K562 (cell line): ENCODE data around the gene CIART. TPM values are rescaled to one million over a fixed set of nuclear protein-coding genes. Genes with fewer than 3 reads are reported as not detected.

Experiments used
- ATAC-seq: fragments of 200-7000 bp; cut with Tn5 transposase; 3 replicates; pipeline ENCODE4 v1.9.1; 2020; ENCODE audit warnings: moderate library complexity
- BruUV-seq: library from RNA; stranded (reverse); fragments of 400-500 nt; replicated peaks from 2 replicates; lab custom pipeline; 2021; lab: Mats Ljungman, UMichigan
- CTCF ChIA-PET: fragments of 300-600 bp; formaldehyde crosslinking; extraction: SDS; loops from one replicate; lab custom pipeline; 2021; ENCODE audit warnings: low intra/inter-chr PET ratio; lab: Yijun Ruan, JAX
- POLR2A ChIA-PET: fragments of 300-600, 350-650 bp; sonication (Branson Sonifier 250); formaldehyde crosslinking; extraction: SDS; loops from one replicate; lab custom pipeline; 2021; ENCODE audit warnings: antibody characterized with exemption, inconsistent platforms; lab: Yijun Ruan, JAX
- DNase-seq, 4 experiments: peaks; one replicate each; pipeline versions ENCODE4 v3.0.0 to v3.0.0-alpha.2; 2011 to 2018; ENCODE audit warnings: low spot score in 3 of 4, mixed read lengths in 3 of 4; ENCODE audit errors: extremely low read depth in 1 of 4
- FAIRE-seq: peaks from 2 replicates; lab custom pipeline; 2011; peaks lifted over from hg19 to GRCh38; lab: Jason Lieb, UNC
- H2AFZ ChIP-seq: 2 replicates; pipeline ENCODE4 v1.6.0; 2011; ENCODE audit warnings: low read depth, low read length, control low read depth, inconsistent platforms
- H3K27ac ChIP-seq: fragments of 200-600 bp; 3 replicates; pipeline ENCODE4 v1.8.0; 2011; ENCODE audit warnings: low read depth, mild to moderate bottlenecking, control low read depth, inconsistent platforms, low read length, moderate library complexity, mixed read lengths; ENCODE audit errors: extremely low read depth
- H3K27me3 ChIP-seq, 2 experiments: fragments of 300-600 bp in 1 of 2; 2 replicates in 1 of 2; 3 replicates in 1 of 2; pipeline versions ENCODE4 v1.6.0 to v1.8.0; 2011; ENCODE audit warnings: inconsistent platforms in 2 of 2, low read length in 2 of 2, mild to moderate bottlenecking in 1 of 2, mixed read lengths in 1 of 2, moderate library complexity in 1 of 2; ENCODE audit not compliant: control insufficient read depth in 2 of 2, insufficient read depth in 2 of 2
- H3K36me3 ChIP-seq: fragments of 300-600 bp; 3 replicates; pipeline ENCODE4 v1.8.0; 2011; ENCODE audit warnings: mild to moderate bottlenecking, low read length, inconsistent platforms; ENCODE audit not compliant: control insufficient read depth, insufficient read depth
- H3K4me1 ChIP-seq, 2 experiments: fragments of 200-600 bp in 1 of 2; replicated peaks in 1 of 2; 2 replicates in 1 of 2; 3 replicates in 1 of 2; pipeline versions ENCODE4 v1.5.1 to v1.8.0; 2011; ENCODE audit warnings: inconsistent platforms in 2 of 2, low read length in 2 of 2, mild to moderate bottlenecking in 1 of 2, mixed read lengths in 1 of 2, moderate library complexity in 1 of 2; ENCODE audit not compliant: control insufficient read depth in 2 of 2, insufficient read depth in 2 of 2
- H3K4me2 ChIP-seq: 2 replicates; pipeline ENCODE4 v1.6.1; 2011; ENCODE audit warnings: low read length, control low read depth, inconsistent platforms, mixed read lengths; ENCODE audit not compliant: insufficient read depth
- H3K4me3 ChIP-seq: fragments of 200-600 bp; sonication (generic), shearing (Covaris generic); 2 replicates; pipeline ENCODE4 v1.5.1; 2016; ENCODE audit warnings: control low read depth, inconsistent platforms
- H3K79me2 ChIP-seq: fragments of 200-600 bp; 3 replicates; pipeline ENCODE4 v1.8.0; 2011; ENCODE audit warnings: low read length, inconsistent platforms; ENCODE audit not compliant: control insufficient read depth, insufficient read depth
- H3K9ac ChIP-seq, 2 experiments: 2 replicates each; pipeline versions ENCODE4 v1.6.0 to v1.6.1; 2011; ENCODE audit warnings: low read depth in 2 of 2, low read length in 2 of 2, control low read depth in 1 of 2, inconsistent platforms in 1 of 2, mild to moderate bottlenecking in 1 of 2, mixed read lengths in 1 of 2; ENCODE audit not compliant: insufficient read depth in 1 of 2
- H3K9me1 ChIP-seq: one replicate; pipeline ENCODE4 v1.6.0; 2011; ENCODE audit warnings: inconsistent platforms, mild to moderate bottlenecking, low read length, moderate library complexity; ENCODE audit not compliant: control insufficient read depth, insufficient read depth
- H3K9me3 ChIP-seq: replicated peaks from 2 replicates; pipeline ENCODE4 v1.5.1; 2011; ENCODE audit warnings: low read depth, low read length, inconsistent platforms; ENCODE audit not compliant: control insufficient read depth, insufficient read depth
- H4K20me1 ChIP-seq: replicated peaks from 2 replicates; pipeline ENCODE4 v1.6.1; 2011; ENCODE audit warnings: low read length, inconsistent platforms, mixed read lengths; ENCODE audit not compliant: control insufficient read depth, insufficient read depth
- ATF7 ChIP-seq: fragments of 450-650 bp; IDR thresholded peaks from 2 replicates; pipeline ENCODE4 v1.7.1; 2014; ENCODE audit warnings: mild to moderate bottlenecking, moderate library complexity
- CBFB ChIP-seq: sonication (generic); formaldehyde crosslinking; IDR thresholded peaks from 2 replicates; pipeline ENCODE4 v1.4.0; 2020; ENCODE audit warnings: mild to moderate bottlenecking, missing genetic modification reagents
- CBX8 ChIP-seq: fragments of 200-600 bp; sonication (generic); IDR thresholded peaks from 2 replicates; pipeline ENCODE4 v1.6.1; 2012; ENCODE audit warnings: borderline replicate concordance, mixed run types, low read depth, mild to moderate bottlenecking, moderate library complexity, mixed read lengths, low read length, control low read depth, inconsistent platforms; ENCODE audit not compliant: poor library complexity, severe bottlenecking; ENCODE audit errors: extremely low read depth
- ERF ChIP-seq: fragments of 450-650 bp; formaldehyde crosslinking; IDR thresholded peaks from 2 replicates; pipeline ENCODE4 v1.4.0; 2020; ENCODE audit warnings: mild to moderate bottlenecking, mixed read lengths
- ETV1 ChIP-seq: fragments of 450-650 bp; conservative IDR thresholded peaks from 2 replicates; pipeline ENCODE4 v1.6.1; 2016; ENCODE audit warnings: missing genetic modification characterization, control low read depth, low read depth, missing compliant biosample characterization
- HDGF ChIP-seq: fragments of 450-650 bp; IDR thresholded peaks from 2 replicates; pipeline ENCODE4 v1.6.1; 2016
- MCM2 ChIP-seq: fragments of 450-650 bp; IDR thresholded peaks from 2 replicates; pipeline ENCODE4 v1.6.1; 2017; ENCODE audit warnings: low read depth, mild to moderate bottlenecking
- PTBP1 ChIP-seq: fragments of 200-400 bp; formaldehyde crosslinking; IDR thresholded peaks from 2 replicates; pipeline ENCODE4 v1.6.1; 2017; ENCODE audit warnings: low read depth, low read length
- TEAD2 ChIP-seq: fragments of 450-650 bp; IDR thresholded peaks from 2 replicates; pipeline ENCODE4 v1.6.1; 2016; ENCODE audit warnings: missing genetic modification characterization, control low read depth, missing compliant biosample characterization
- ZNF311 ChIP-seq: fragments of 250-450 bp; sonication (Bioruptor Pico); IDR thresholded peaks from 2 replicates; pipeline ENCODE4 v1.4.0; 2020; ENCODE audit warnings: mild to moderate bottlenecking, moderate library complexity
- ZNF431 ChIP-seq: sonication (generic); formaldehyde crosslinking; IDR thresholded peaks from 2 replicates; pipeline ENCODE4 v1.8.0; 2022; ENCODE audit warnings: mild to moderate bottlenecking, missing genetic modification reagents
- ZNF668 ChIP-seq: fragments of 250-450 bp; sonication (Bioruptor Pico); IDR thresholded peaks from 2 replicates; pipeline ENCODE4 v1.8.0; 2022; ENCODE audit warnings: mild to moderate bottlenecking, inconsistent platforms
- ZNF785 ChIP-seq: fragments of 250-450 bp; sonication (Bioruptor Pico); IDR thresholded peaks from 2 replicates; pipeline ENCODE4 v1.4.0; 2020; ENCODE audit warnings: mild to moderate bottlenecking
- WGBS: fragments of 100-300 bp; shearing (Covaris generic); methylation state at CpG from one replicate; pipeline ENCODE4 v1.1.6; 2016; ENCODE audit warnings: low coverage, mixed read lengths; ENCODE audit not compliant: insufficient coverage; ENCODE audit errors: missing lambda C conversion rate; 5-methylcytosine and 5-hydroxymethylcytosine counted together
- in situ Hi-C: fragments of 300-500 bp; cut with MboI; formaldehyde crosslinking; loops from 4 replicates; pipeline ENCODE4 v1.15.0; 2018; ENCODE audit warnings: inconsistent platforms, mixed read lengths
- intact Hi-C: fragments of 100-400 bp; cut with micrococcal nuclease; formaldehyde crosslinking; loops from 2 replicates; pipeline ENCODE4 v1.14.2; 2022
- polyA plus RNA-seq, 8 experiments: library from polyadenylated mRNA; depleted of rRNA in 4 of 8; stranded (reverse) in 5 of 8; unstranded in 3 of 8; fragments of >200 nt; fragmentation: Nextera tagmentation in 2 of 8; fragmentation: Illumina TruSeq in 1 of 8; extraction: Ambion mirVana in 2 of 8; extraction: Trizol in 1 of 8; gene quantifications; 2 replicates each; pipeline versions ENCODE4 v1.2.1 to v1.2.3, GENCODE V29; 2011 to 2014; ENCODE audit warnings: inconsistent platforms in 1 of 8, missing spikeins in 1 of 8
- total RNA-seq, 7 experiments: library from RNA; depleted of rRNA in 6 of 7; stranded (reverse); fragments of >200 nt in 6 of 7; fragmentation: Illumina TruSeq in 2 of 7; extraction: Trizol in 2 of 7; gene quantifications; 2 replicates each; pipeline versions ENCODE4 v1.2.1 to v1.2.3, GENCODE V29; 2011 to 2021; ENCODE audit warnings: low replicate concordance in 1 of 7
- TF ChIP-seq, protein P1 (sequence below): IDR thresholded peaks from 2 replicates; pipeline ENCODE4 v1.6.1; 2016; ENCODE audit warnings: missing genetic modification characterization, missing compliant biosample characterization
- TF ChIP-seq, protein P2 (sequence below): fragments of 450-650 bp; conservative IDR thresholded peaks from 2 replicates; pipeline ENCODE4 v1.6.1; 2016; ENCODE audit warnings: missing genetic modification characterization, low read depth, mild to moderate bottlenecking, missing compliant biosample characterization, moderate library complexity
- TF ChIP-seq, protein P3 (sequence below): fragments of 450-650 bp; IDR thresholded peaks from one replicate; pipeline ENCODE4 v1.6.1; 2018; ENCODE audit warnings: mild to moderate bottlenecking, moderate library complexity; ENCODE audit not compliant: partially characterized antibody
- TF ChIP-seq, protein P4 (sequence below): fragments of 450-650 bp; IDR thresholded peaks from 2 replicates; pipeline ENCODE4 v1.6.1; 2016; ENCODE audit warnings: missing biosample characterization, missing genetic modification characterization

Gene CIART
- total and polyA plus RNA-seq, 9 of the 15 experiments (the other 6 are each of a cell fraction or from before 2014, with no cell fraction given): 0.07 to 0.35 (median 0.19) TPM; not detected in 2

DNA sequence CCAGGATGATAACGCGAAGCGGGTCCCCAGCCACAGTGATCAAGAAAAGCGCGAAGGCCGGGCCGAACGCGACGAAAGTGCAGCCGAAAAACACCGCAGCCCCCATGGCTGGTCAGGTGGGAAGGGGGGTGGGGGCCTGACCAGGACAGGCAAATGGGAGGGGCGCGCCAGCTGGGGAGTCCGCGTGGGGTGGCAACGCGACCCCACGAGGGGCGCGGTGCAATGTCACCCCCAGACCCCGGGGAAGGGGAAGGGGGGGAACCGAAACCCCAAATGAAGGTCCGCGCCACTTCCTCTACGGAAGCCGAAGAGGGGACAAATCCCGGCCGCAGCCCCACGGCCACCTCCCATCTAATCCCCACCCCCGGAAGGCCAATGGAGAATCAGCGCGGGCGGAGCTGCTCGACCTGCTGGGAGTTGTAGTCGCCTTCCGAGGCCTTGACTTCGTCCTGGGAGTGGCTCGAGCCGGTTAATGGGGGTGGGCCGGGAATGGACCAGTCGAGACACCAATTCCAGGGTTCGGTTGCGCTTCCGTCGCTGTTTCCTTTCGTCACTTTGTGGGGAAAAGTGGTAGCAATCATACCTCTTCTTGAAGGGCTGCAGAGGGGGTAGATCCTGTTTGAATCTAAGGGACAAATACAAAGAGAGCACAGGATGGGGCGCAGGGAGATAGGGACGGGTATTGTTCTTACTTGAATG lies 13.5 kb upstream of the CIART start, which contains the start of gene APH1A:
TSS of gene APH1A (minus strand) at position 312 of the 699 bp plus-strand sequence. CDS start at position 106, 206 bp downstream.
- H2AFZ ChIP-seq: peak within 1 kb of the TSS; percentile 94
- no TSS peak for BruUV-seq
- peak within 1 kb of the TSS; percentile 97 for H3K4me2 ChIP-seq
- DNase-seq: peak; percentile 97 to 98 (median 98)
- peaks cover 33% of the 10 kb centered on the region for H3K36me3 ChIP-seq
- no peaks in the 10 kb centered on the region for H3K9me3 ChIP-seq
- 2% methylated on average over 37 of the region's 49 CpGs for WGBS
- peak within 1 kb of the TSS; percentile 92 for H3K4me3 ChIP-seq
- H3K9ac ChIP-seq: peak within 1 kb of the TSS; percentile 80 to 96
- H3K9me1 ChIP-seq: no peaks in the 10 kb centered on the region
- CTCF ChIA-PET: no interaction called here
- H3K4me1 ChIP-seq: peaks cover 13 to 26% of the 10 kb centered on the region in 2 experiments
- peaks cover 21% of the 10 kb centered on the region for H3K79me2 ChIP-seq
- peak; percentile 99 for ATAC-seq
- no peaks in the 10 kb centered on the region for H4K20me1 ChIP-seq
- FAIRE-seq: peak; percentile 92
- intact Hi-C loops: loop anchor here (5.0 kb wide), 1 partner anchor 93 kb away; the partner anchor contains the start of gene RPRD2
- POLR2A ChIA-PET: interaction anchor here (0.6 to 1.5 kb wide), 8 partner anchors 9 to 425 kb away, joined by 3 to 5 read pairs (median 3); no protein-coding TSS in a partner anchor
- no peaks in the 10 kb centered on the region for H3K27me3 ChIP-seq
- in situ Hi-C loops: no loop called here
- peak within 1 kb of the TSS; percentile 86 for H3K27ac ChIP-seq
- TF ChIP-seq HDGF (no peak), ERF (CRISPR knock-in tag) (no peak), ZNF431 (CRISPR knock-in tag) (no peak), ETV1 (tag) (peak; percentile 71), ZNF311 (no peak), ZNF785 (CRISPR knock-in tag) (no peak), ZNF668 (CRISPR knock-in tag) (no peak), TEAD2 (tag) (no peak), ATF7 (peak; percentile 79), CBX8 (no peak), CBFB (CRISPR knock-in tag) (no peak), MCM2 (no peak), PTBP1 (no peak)
- TF ChIP-seq, protein P1, sequence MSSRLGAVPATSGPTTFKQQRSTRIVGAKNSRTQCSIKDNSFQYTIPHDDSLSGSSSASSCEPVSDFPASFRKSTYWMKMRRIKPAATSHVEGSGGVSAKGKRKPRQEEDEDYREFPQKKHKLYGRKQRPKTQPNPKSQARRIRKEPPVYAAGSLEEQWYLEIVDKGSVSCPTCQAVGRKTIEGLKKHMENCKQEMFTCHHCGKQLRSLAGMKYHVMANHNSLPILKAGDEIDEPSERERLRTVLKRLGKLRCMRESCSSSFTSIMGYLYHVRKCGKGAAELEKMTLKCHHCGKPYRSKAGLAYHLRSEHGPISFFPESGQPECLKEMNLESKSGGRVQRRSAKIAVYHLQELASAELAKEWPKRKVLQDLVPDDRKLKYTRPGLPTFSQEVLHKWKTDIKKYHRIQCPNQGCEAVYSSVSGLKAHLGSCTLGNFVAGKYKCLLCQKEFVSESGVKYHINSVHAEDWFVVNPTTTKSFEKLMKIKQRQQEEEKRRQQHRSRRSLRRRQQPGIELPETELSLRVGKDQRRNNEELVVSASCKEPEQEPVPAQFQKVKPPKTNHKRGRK (tag): no peak
- TF ChIP-seq, protein P2, sequence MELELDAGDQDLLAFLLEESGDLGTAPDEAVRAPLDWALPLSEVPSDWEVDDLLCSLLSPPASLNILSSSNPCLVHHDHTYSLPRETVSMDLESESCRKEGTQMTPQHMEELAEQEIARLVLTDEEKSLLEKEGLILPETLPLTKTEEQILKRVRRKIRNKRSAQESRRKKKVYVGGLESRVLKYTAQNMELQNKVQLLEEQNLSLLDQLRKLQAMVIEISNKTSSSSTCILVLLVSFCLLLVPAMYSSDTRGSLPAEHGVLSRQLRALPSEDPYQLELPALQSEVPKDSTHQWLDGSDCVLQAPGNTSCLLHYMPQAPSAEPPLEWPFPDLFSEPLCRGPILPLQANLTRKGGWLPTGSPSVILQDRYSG: no peak
- TF ChIP-seq, protein P3, sequence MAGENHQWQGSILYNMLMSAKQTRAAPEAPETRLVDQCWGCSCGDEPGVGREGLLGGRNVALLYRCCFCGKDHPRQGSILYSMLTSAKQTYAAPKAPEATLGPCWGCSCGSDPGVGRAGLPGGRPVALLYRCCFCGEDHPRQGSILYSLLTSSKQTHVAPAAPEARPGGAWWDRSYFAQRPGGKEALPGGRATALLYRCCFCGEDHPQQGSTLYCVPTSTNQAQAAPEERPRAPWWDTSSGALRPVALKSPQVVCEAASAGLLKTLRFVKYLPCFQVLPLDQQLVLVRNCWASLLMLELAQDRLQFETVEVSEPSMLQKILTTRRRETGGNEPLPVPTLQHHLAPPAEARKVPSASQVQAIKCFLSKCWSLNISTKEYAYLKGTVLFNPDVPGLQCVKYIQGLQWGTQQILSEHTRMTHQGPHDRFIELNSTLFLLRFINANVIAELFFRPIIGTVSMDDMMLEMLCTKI: no peak
- TF ChIP-seq, protein P4, sequence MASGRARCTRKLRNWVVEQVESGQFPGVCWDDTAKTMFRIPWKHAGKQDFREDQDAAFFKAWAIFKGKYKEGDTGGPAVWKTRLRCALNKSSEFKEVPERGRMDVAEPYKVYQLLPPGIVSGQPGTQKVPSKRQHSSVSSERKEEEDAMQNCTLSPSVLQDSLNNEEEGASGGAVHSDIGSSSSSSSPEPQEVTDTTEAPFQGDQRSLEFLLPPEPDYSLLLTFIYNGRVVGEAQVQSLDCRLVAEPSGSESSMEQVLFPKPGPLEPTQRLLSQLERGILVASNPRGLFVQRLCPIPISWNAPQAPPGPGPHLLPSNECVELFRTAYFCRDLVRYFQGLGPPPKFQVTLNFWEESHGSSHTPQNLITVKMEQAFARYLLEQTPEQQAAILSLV (tag): no peak
